Transverse colon (tissue), 4 donors: Measurements from ENCODE around the gene AFTPH. TPM values are rescaled to one million over a fixed set of nuclear protein-coding genes. Genes with fewer than 3 reads are reported as not detected.

Experiments used
- DNase-seq: peaks from one replicate; pipeline ENCODE4 v3.0.0-alpha.2; 2019
- H3K27ac ChIP-seq, 4 donors: fragments of 200-600 bp; sonication (generic); 2 replicates each; pipeline ENCODE4 v1.5.1; 2016 to 2018; ENCODE audit warnings: inconsistent platforms in 4 of 4
- H3K27me3 ChIP-seq: fragments of 200-600 bp; sonication (generic); 2 replicates; pipeline ENCODE4 v1.5.1; 2017; ENCODE audit warnings: inconsistent platforms
- H3K36me3 ChIP-seq, 4 donors: fragments of 200-600 bp; sonication (generic); 2 replicates each; pipeline ENCODE4 v1.5.1; 2017 to 2019; ENCODE audit warnings: inconsistent platforms in 4 of 4
- H3K4me1 ChIP-seq, 4 donors: fragments of 200-600 bp; sonication (generic); 2 replicates each; pipeline ENCODE4 v1.5.1; 2017 to 2020; ENCODE audit warnings: inconsistent platforms in 4 of 4
- H3K4me3 ChIP-seq, 4 donors: fragments of 200-600 bp; sonication (generic); 1 replicate in 1 of 4; 2 replicates in 3 of 4; pipeline versions ENCODE4 v1.5.1 to v1.6.1; 2017 to 2019; ENCODE audit warnings: inconsistent platforms in 4 of 4
- H3K9me3 ChIP-seq, 2 donors: fragments of 200-600 bp; sonication (generic); 2 replicates each; pipeline ENCODE4 v1.5.1; 2017 to 2019; ENCODE audit warnings: inconsistent platforms in 2 of 2
- CTCF ChIP-seq, 5 experiments: fragments of 200-600 bp in 3 of 5; fragments of 450-650 bp in 2 of 5; sonication (generic) in 3 of 5; IDR thresholded peaks; 1 replicate in 2 of 5; 2 replicates in 3 of 5; pipeline ENCODE4 v1.5.1; 2016 to 2017; ENCODE audit warnings: antibody characterized with exemption in 5 of 5, inconsistent platforms in 3 of 5, mild to moderate bottlenecking in 2 of 5, moderate library complexity in 1 of 5
- EP300 ChIP-seq: sonication (generic); formaldehyde crosslinking; IDR thresholded peaks from one replicate; pipeline ENCODE4 v1.6.1; 2017; ENCODE audit warnings: antibody characterized with exemption, low read depth
- POLR2A ChIP-seq: fragments of 450-650 bp; IDR thresholded peaks from one replicate; pipeline ENCODE4 v1.6.1; 2016; ENCODE audit warnings: antibody characterized with exemption, mild to moderate bottlenecking, moderate library complexity
- POLR2AphosphoS5 ChIP-seq, 3 donors: sonication (generic); formaldehyde crosslinking; IDR thresholded peaks; one replicate each; pipeline ENCODE4 v1.6.1; 2016; ENCODE audit warnings: antibody characterized with exemption in 3 of 3
- WGBS, 2 donors: methylation state at CpG; one replicate each; pipeline ENCODE4 v1.1.5; 2018; ENCODE audit warnings: low coverage in 1 of 2; 5-methylcytosine and 5-hydroxymethylcytosine counted together
- in situ Hi-C, 4 donors: fragments of 200-750 bp; cut with MboI; loops; one replicate each; pipeline versions ENCODE4 v1.15.0 to v1.15.1; 2017; ENCODE audit warnings: low sequenced_read_pairs in 3 of 4, low pct_ligation_motif_present in 1 of 4, low pct_unique_long_range_greater_than_20kb in 1 of 4
- intact Hi-C: fragments of 100-400 bp; cut with DNase I; formaldehyde crosslinking; loops from one replicate; pipeline ENCODE4 v1.15.1; 2023; ENCODE audit warnings: low total_unique reads
- total RNA-seq, 4 donors: library from RNA; depleted of rRNA; stranded (reverse); fragments of >200 nt; gene quantifications; one replicate each; pipeline ENCODE4 v1.1.0, GENCODE V29; 2016

The AFTPH gene
- total RNA-seq, 4 donors from 2014 or later: 42.3 to 123 (median 70.2) TPM

DNA sequence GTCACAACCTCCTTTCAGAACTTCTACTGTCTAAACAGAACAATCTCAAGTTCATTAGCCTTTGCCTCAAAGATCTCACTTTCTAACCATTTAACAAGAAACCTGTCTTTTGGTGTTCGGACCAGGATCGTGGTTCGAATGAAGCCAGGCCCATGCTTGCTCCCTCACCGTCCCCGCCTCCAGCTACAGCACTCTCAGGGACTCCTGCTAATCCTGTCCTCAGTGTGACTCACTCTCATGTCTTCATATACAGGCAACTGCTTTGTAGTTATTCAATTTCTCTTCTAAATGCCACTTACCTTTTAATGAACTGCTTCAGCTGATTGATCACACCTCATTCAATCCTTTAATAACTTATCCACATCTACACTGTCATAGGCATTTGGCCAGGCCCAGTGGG, 113.8 kb downstream of the AFTPH start:
- TF ChIP-seq CTCF (IDR thresholded peaks at IDR 0.05): no peak
- TF ChIP-seq EP300: no peak
- no peak for TF ChIP-seq POLR2AphosphoS5 (IDR thresholded peaks at IDR 0.05)
- TF ChIP-seq POLR2A: no peak
- no peaks in the 10 kb centered on the region for H3K27me3 ChIP-seq
- 90 to 94% methylated on average over 5 of the region's 5 CpGs for WGBS, 2 donors
- intact Hi-C loops: no loop called here
- DNase-seq: no peak
- no peak overlapping the region for H3K4me3 ChIP-seq
- no peaks in the 10 kb centered on the region for H3K9me3 ChIP-seq
- H3K27ac ChIP-seq: peak overlapping the region in 3 of 4 donors; percentile 7 to 38 (median 17)
- peaks cover 0 to 15% (median 0%) of the 10 kb centered on the region in 4 donors for H3K36me3 ChIP-seq
- peaks cover 3 to 53% (median 7%) of the 10 kb centered on the region in 4 donors for H3K4me1 ChIP-seq
- in situ Hi-C loops: loop anchor here in 1 of 4 donors (25.0 kb wide), 1 partner anchor 399 kb away; no protein-coding TSS in a partner anchor

DNA sequence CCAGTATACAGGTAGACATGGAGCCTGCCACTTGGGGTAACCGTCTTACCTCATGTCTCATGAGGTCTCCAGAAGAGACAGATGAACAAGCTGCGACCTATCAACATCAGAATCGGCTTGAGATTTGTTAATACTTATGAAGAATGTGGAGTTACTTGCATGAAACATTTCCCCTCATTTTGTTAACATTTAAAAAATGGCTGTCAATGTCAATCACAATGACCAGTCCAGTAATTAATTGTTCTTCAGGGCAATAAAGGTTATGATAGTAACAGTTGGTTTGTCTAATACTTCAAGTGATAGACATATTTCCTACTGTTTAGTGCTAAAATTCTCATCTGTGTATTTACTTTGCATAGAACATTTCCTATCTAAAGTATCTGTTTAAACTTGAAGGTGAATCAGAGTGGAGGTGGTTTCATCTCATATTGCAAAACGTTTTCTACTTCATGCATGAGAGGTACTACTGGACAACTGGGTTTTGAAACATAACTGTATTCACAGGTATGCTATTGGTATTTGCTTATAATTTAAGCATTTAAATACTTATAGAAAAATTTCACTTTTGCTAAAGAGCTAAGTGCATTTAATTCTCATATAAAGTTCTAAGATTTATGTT, 114.5 kb downstream of the AFTPH start:
- no peaks in the 10 kb centered on the region for H3K9me3 ChIP-seq
- intact Hi-C loops: no loop called here
- WGBS, 2 donors: 82 to 85% methylated on average over 3 to 4 of the region's 4 CpGs
- peak overlapping the region in 2 of 4 donors; percentile 7 to 38 for H3K27ac ChIP-seq
- TF ChIP-seq POLR2AphosphoS5 (IDR thresholded peaks at IDR 0.05) (no peak), POLR2A (no peak), EP300 (no peak), CTCF (IDR thresholded peaks at IDR 0.05) (no peak)
- no peak for DNase-seq
- peaks cover 3 to 55% (median 7%) of the 10 kb centered on the region in 4 donors for H3K4me1 ChIP-seq
- H3K4me3 ChIP-seq: no peak overlapping the region
- no peaks in the 10 kb centered on the region for H3K27me3 ChIP-seq
- peaks cover 0 to 15% (median 0%) of the 10 kb centered on the region in 4 donors for H3K36me3 ChIP-seq
- in situ Hi-C loops: loop anchor here in 1 of 4 donors (25.0 kb wide), 1 partner anchor 399 kb away; no protein-coding TSS in a partner anchor

GRCh38 chr2:64639691-64640090, 115.6 kb downstream of the AFTPH start:
- no peak for DNase-seq
- intact Hi-C loops: loop anchor here (5.0 kb wide), 1 partner anchor 128 kb away; no protein-coding TSS in a partner anchor
- H3K4me1 ChIP-seq: peaks cover 3 to 60% (median 15%) of the 10 kb centered on the region in 4 donors
- no peak overlapping the region for H3K27ac ChIP-seq
- 46 to 83% methylated on average over 2 of the region's 2 CpGs for WGBS, 2 donors
- H3K27me3 ChIP-seq: no peaks in the 10 kb centered on the region
- no peak overlapping the region for H3K4me3 ChIP-seq
- H3K36me3 ChIP-seq: peaks cover 0 to 12% (median 0%) of the 10 kb centered on the region in 4 donors
- no peaks in the 10 kb centered on the region for H3K9me3 ChIP-seq
- TF ChIP-seq POLR2AphosphoS5 (IDR thresholded peaks at IDR 0.05) (no peak), POLR2A (no peak), EP300 (no peak), CTCF (IDR thresholded peaks at IDR 0.05) (no peak)
- in situ Hi-C loops: loop anchor here in 1 of 4 donors (10.0 to 25.0 kb wide), 2 partner anchors 225 to 398 kb away; no protein-coding TSS in a partner anchor

DNA sequence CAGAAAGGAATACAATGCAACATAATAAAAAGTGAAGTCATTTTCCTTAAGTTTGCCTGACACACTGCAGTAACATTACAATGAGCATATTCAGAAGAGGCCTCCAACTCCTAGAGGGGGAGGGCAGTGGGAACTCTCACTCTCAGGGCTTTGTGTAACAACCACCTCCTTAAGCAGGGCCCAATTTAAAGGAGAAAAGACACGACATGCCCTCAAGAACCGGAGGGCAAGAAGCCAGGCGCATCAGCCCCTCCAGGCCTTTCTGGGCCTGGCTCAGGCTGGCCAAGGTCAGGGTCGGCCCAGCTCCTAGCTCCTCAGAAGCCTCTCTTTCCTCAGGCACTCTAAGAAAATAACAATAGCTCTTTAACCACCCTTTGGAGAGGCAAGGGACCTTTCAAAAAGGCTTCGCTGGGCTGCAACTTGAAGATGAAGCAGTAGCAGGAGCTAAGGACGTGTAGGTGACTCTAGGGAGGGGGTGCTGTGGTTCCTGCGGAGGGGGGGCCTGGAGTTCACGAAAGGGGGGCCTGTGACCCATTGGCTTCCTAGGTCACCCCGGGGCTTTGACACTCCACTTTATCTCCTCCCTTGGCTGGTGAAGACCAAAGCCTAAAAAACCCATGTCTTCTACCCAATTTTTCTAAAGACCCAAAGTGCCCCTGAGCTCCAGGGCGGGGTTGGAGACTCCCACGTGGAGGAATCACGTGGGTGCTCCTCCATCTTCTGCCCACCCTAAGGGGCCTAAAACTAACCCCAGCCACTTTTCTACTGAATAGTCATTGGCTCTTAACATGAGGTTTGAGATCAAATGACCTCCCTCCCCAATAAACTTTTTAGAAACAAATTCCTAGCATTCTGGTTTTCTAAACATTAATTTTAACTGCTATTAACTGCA, 116.3 kb downstream of the AFTPH start:
- intact Hi-C loops (loop anchor here (5.0 kb wide), 1 partner anchor 127 kb away; no protein-coding TSS in a partner anchor), in situ Hi-C loops (loop anchor here in 1 of 4 donors (10.0 to 25.0 kb wide), 2 partner anchors 224 to 397 kb away; no protein-coding TSS in a partner anchor)
- no peak for TF ChIP-seq POLR2A
- TF ChIP-seq POLR2AphosphoS5 (IDR thresholded peaks at IDR 0.05): no peak
- TF ChIP-seq CTCF (IDR thresholded peaks at IDR 0.05): no peak
- no peak for TF ChIP-seq EP300
- H3K9me3 ChIP-seq: no peaks in the 10 kb centered on the region
- H3K4me1 ChIP-seq: peaks cover 4 to 61% (median 21%) of the 10 kb centered on the region in 4 donors
- peaks cover 0 to 5% (median 0%) of the 10 kb centered on the region in 4 donors for H3K36me3 ChIP-seq
- no peak for DNase-seq
- WGBS, 2 donors: 75% methylated on average over 12 of the region's 12 CpGs; no CpG with 5 or more reads in 1 of the 2 donors
- H3K27me3 ChIP-seq: no peaks in the 10 kb centered on the region
- H3K4me3 ChIP-seq: no peak overlapping the region
- H3K27ac ChIP-seq: peak overlapping the region in 2 of 4 donors; percentile 18 to 21
